Ishikawa (cell line): ENCODE data around the gene HOXC13.

ENCODE experiments used
- CEBPB ChIP-seq: IDR thresholded peaks from 2 replicates; pipeline ENCODE4 v1.6.1; 2012
- CREB1 ChIP-seq: IDR thresholded peaks from 2 replicates; pipeline ENCODE4 v1.6.1; 2012; ENCODE audit warnings: low read depth
- EGR1 ChIP-seq: IDR thresholded peaks from 2 replicates; pipeline ENCODE4 v1.6.1; 2012
- EP300 ChIP-seq: IDR thresholded peaks from 2 replicates; pipeline ENCODE4 v1.6.1; 2012; ENCODE audit warnings: borderline replicate concordance
- FOXM1 ChIP-seq: IDR thresholded peaks from 2 replicates; pipeline ENCODE4 v1.6.1; 2012; ENCODE audit warnings: low read depth, borderline replicate concordance
- MAX ChIP-seq: IDR thresholded peaks from 2 replicates; pipeline ENCODE4 v1.6.1; 2012
- NFIC ChIP-seq: IDR thresholded peaks from 2 replicates; pipeline ENCODE4 v1.6.1; 2012
- RAD21 ChIP-seq: IDR thresholded peaks from 2 replicates; pipeline ENCODE4 v1.6.1; 2012; ENCODE audit warnings: low read depth
- REST ChIP-seq: IDR thresholded peaks from 2 replicates; pipeline ENCODE4 v1.6.1; 2012; ENCODE audit warnings: low read depth, mild to moderate bottlenecking
- TAF1 ChIP-seq: IDR thresholded peaks from 2 replicates; pipeline ENCODE4 v1.6.1; 2012; ENCODE audit warnings: low read depth, mild to moderate bottlenecking
- TCF12 ChIP-seq: IDR thresholded peaks from 2 replicates; pipeline ENCODE4 v1.6.1; 2012; ENCODE audit warnings: low read depth
- TEAD4 ChIP-seq: IDR thresholded peaks from 2 replicates; pipeline ENCODE4 v1.6.1; 2012
- YY1 ChIP-seq: IDR thresholded peaks from 2 replicates; pipeline ENCODE4 v1.6.1; 2012; ENCODE audit warnings: low read depth
- ZBTB7A ChIP-seq: IDR thresholded peaks from 2 replicates; pipeline ENCODE4 v1.6.1; 2012; ENCODE audit warnings: low read depth
- TF ChIP-seq, protein P1 (sequence below): IDR thresholded peaks from 2 replicates; pipeline ENCODE4 v1.6.1; 2012

The HOXC13 gene

GRCh38 chr12:53966385-53967133, 27.9 kb downstream of the HOXC13 start:
- TF ChIP-seq EP300, result no peak
- no peak for TF ChIP-seq ZBTB7A
- no peak for TF ChIP-seq FOXM1
- no peak for TF ChIP-seq YY1

DNA sequence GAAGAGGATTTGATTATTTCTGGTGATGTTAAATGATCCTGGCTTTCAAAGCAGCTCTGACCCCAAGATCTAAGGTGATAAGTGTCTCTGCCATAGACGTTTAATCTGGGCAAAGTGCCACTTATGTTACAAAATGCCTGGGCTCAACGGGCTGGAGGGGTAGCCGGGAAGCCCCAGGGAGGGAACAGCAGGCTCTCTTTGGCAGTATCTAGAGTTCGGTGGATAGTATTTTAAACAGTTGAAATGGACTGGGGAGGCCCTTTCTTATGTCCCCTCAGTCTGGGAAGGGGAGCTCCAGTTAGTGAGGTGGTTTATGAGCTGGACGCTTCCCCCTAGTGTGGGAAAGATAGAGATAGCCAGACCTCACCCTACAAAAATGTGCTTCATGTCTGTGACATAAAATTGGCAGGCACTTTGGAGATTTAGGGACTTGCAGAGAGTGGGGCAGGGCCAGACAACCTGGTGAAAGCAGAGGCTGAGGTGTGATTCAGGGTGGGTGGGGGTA, 28.8 kb downstream of the HOXC13 start:
- TF ChIP-seq TAF1 (no peak), MAX (no peak), FOXM1 (no peak), CEBPB (no peak), RAD21 (no peak), CREB1 (no peak), EP300 (no peak), ZBTB7A (no peak), EGR1 (no peak), TCF12 (no peak), REST (no peak), NFIC (no peak), TEAD4 (no peak)
- TF ChIP-seq, protein P1, sequence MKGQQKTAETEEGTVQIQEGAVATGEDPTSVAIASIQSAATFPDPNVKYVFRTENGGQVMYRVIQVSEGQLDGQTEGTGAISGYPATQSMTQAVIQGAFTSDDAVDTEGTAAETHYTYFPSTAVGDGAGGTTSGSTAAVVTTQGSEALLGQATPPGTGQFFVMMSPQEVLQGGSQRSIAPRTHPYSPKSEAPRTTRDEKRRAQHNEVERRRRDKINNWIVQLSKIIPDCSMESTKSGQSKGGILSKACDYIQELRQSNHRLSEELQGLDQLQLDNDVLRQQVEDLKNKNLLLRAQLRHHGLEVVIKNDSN, result no peak

GRCh38 chr12:53968214-53969127, 29.8 kb downstream of the HOXC13 start:
- no peak for TF ChIP-seq ZBTB7A
- TF ChIP-seq YY1, result no peak
- no peak for TF ChIP-seq TEAD4
- TF ChIP-seq EGR1, result no peak
- TF ChIP-seq CEBPB, result no peak
- no peak for TF ChIP-seq EP300
- TF ChIP-seq MAX, result no peak
- TF ChIP-seq NFIC, result no peak
- TF ChIP-seq, protein P1, result no peak
- TF ChIP-seq FOXM1, result no peak
- no peak for TF ChIP-seq TAF1
- TF ChIP-seq RAD21, result no peak
- no peak for TF ChIP-seq REST
- no peak for TF ChIP-seq CREB1
- TF ChIP-seq TCF12, result no peak

DNA sequence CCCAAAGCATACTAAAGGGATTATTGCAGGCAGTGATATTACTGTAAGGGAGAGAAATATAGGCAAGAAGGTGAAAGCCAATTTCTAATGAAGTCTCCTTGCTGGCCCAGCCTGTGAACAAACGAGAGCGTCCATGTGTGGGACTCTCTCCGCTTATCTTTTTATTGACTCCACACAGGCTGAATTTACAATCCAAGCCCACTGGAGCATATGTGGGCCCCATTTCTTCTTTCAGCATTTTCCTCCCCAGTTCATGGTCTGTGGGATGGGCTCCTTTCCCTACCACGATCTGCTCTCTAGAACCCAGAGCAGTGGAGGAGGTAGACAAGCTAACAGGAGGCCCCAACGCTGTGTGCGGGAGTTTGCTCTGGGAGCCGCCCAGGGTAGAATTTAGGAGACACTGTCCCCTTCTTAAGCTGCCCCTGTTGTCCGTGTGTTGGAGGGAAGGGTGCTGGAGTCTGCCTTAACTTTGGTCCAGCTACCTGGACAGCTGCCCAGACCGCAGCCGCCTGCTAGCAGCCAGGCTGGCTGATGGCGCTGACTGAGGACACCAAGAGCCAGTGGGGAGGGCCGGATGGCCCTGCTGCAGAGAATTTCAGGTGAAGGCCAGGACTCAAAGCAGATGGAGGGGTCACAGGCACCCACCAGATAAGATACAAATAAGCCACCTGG, 31.1 kb downstream of the HOXC13 start:
- TF ChIP-seq NFIC (no peak), TEAD4 (no peak), CREB1 (no peak), MAX (no peak), YY1 (no peak), FOXM1 (no peak), RAD21 (no peak), EP300 (no peak)

DNA sequence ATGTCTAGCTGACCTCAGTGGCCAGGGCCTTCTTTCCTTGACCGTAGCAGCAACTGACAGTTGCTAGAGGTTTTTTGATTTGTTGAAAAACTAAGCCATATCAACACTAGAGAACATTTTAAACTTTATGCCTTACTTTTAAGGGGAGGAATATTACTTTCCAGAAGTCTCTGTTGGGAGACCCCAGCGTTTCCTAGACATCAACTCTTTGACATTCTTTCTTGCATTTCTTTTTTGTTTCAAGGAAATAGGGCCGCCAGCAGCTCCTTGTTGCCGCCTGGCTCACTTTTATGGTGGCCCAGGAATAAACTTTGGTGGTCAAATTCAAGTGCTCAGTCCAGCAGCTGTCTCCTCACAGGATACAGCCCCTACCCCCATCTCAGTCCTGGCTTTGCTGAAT, 31.8 kb downstream of the HOXC13 start:
- TF ChIP-seq RAD21, result no peak
- TF ChIP-seq TAF1, result no peak
- TF ChIP-seq, protein P1, result no peak
- no peak for TF ChIP-seq EP300
- TF ChIP-seq MAX, result no peak
- no peak for TF ChIP-seq CREB1
- no peak for TF ChIP-seq CEBPB
- no peak for TF ChIP-seq YY1
- no peak for TF ChIP-seq REST
- TF ChIP-seq TEAD4, result no peak
- no peak for TF ChIP-seq EGR1
- no peak for TF ChIP-seq FOXM1
- no peak for TF ChIP-seq NFIC
- TF ChIP-seq TCF12, result no peak
- TF ChIP-seq ZBTB7A, result no peak
